Hippocampal formation (tissue), 2 donors: Measurements from ENCODE around the gene BCL11B.

Experiments
- DNase-seq, 2 donors: peaks; one replicate each; lab custom pipeline; 2025; lab: John Stamatoyannopoulos, UW

BCL11B gene

DNA sequence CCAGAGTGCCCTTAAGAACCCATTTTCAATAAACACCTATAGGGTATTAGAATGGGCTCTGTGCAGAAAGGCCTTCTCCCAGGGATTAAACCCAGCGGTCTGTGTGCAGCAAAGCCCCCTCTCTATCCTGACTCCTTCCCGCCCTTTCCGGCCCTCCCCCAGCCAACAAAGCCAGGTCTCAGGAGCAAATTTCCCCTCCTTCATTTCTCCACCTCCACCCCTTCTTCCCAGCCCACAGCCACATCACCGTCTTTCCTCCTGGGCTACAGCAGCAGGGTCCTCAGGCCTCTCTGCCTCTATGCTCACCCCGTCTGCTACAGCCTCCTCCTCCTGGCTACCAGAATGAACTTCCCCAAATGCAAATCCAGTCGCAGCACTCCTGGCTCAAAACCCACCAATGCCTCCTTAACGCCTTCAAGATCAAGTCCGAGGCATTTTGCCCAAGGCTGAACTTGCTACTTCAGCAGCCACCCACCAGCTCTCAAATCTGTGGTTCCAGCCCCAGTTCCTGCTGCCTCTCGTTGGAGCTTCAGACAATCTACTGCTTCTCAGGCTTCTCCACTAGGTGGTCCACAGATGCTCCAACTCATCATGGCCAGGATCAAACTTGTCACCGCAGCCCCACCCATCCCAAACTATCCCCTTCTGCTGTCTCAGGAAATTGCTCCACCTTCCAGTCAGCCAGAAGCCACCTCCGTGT, 134.8 kb downstream of the BCL11B start:
- no peak for DNase-seq

DNA sequence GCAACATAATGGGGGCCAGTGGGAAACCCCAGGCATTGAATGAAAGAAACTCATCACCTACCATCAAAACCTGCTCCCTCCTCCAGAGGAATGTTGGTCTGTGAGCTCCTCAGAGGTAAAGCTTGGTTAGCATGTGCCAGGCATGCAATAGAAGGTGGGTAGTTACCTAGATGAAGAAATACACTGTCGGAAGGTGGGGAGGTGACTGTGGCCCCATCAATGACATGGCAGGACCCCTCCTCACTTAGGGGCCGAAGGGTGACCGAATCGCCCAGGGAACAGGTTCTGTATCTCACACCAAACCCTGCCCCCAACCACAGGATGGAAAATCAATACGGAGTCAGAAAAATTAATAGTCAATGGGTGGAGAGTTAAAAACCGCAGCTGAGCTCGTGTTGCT, 135.6 kb downstream of the BCL11B start:
- no peak for DNase-seq

DNA sequence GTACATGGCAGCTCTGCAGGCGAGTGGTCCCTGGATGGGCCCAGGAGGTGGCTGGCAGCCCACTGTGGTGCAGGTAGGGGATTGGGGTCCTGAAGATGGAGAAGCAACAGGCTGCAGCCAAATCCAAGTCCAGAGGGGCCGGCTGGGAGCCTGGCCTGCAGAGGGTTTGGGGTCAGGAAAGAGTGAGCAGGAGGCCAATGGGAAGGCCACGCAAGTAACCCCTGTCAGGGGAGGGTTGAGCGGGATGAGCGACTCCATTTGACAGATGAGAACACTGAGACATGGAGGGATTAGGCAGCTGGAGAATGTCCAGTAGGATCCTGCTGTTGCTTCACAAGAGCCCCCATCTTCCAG, 136.0 kb downstream of the BCL11B start:
- DNase-seq, result no peak

DNA sequence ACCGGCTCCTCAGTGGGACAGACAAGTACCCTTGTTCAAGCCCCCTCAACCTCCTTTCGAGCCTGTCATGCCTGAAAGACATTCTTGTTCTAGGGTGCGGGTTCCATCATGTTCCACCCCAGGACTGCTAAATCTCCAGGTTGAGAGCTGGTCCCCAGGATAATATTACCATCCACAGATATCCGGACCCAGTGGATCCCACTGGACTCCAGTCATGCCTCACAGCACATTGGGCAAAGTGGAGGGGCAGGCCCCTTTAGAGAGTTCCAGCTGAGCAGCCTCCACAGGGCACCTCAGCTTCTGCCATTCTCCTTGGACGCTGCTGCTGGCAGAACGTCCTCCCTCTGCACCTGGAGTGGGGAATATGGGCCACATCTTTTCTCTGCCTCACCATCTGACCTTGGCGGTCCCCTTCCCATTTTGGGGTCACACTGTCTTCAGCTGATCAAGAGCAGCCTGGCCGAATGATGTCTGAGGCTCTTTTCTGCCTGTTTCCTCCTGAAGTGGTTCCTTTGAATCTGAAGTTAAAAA, 137.4 kb downstream of the BCL11B start:
- DNase-seq, result no peak

DNA sequence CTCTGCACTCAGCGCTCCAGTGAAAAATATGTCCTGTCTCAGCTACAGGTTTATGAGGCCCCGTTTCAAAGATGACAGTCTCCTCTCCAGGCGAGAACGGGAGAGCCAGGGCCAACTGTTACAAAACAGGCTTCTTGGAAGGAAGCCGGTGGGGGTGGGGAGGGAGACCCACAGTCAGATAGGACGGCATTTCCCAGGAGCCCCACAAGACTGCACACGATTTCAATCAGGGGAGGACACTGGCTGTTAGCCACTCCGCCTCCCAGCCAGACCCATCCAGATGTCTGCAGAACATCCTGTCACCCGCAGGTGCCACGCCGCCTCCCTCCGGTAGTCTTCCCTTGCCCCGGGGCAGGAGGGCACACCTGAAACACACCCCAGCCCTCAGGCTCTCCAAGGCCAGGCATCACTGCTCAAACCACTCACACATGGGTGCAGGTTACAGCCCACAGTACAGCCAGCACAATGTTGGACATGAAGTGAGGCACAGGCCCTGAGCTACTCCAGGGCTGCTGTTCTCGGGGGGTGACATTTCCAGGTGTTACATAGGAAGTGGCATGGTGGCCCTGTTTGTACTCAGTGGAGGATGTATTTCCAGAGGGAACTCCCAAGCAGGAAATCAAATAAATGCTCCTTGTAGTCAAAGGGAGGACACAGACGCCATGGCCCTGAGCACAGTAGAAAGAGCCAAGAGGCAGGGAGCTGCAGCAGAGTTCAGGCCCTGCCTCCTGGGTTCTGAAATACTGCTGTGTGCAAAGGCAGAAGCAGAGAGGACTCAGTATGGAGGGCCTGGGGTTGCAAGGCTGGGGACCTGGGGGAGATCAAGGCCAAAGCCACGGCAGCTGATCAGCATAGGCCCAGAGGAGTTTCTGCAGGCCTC, 138.1 kb downstream of the BCL11B start:
- no peak for DNase-seq

DNA sequence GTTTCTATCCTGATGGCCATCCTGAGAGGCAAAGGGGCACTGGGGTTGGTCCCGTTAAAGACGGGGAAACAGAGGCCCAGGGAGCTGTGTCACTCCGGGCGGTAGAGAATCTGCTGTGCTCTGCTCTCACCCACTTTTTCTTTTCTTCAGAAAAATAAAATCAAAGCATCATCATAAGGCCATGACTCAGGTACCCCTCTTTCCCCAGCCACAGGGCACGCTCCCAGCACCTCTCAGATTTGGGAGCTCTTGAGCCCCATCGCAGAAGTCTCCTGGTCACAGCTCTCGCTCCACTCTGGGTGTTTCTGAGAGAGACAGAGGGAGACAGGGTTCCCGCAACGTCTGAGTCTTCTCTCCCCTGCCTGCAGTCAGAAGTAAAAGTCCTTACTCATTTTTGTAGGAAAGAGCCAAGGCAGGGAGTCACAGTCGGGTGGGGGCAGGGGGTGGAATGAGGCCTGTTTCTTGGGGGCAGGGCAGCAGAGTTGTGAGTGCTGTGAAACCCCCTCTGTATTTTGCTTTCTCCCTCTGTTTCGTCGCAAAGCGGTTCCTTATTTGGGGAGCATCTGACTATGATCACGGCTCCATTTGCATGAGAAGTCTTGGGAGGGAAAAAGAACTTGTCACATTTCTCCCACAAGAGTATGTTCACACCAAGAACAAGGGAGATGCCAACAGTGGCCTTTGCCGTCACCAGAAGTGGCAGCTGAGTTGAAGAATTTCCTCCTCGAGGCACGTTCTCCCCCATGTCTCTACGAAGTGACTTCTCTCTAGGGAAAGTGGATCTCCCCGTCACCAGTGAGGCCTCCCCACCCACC, 139.0 kb downstream of the BCL11B start:
- no peak for DNase-seq

DNA sequence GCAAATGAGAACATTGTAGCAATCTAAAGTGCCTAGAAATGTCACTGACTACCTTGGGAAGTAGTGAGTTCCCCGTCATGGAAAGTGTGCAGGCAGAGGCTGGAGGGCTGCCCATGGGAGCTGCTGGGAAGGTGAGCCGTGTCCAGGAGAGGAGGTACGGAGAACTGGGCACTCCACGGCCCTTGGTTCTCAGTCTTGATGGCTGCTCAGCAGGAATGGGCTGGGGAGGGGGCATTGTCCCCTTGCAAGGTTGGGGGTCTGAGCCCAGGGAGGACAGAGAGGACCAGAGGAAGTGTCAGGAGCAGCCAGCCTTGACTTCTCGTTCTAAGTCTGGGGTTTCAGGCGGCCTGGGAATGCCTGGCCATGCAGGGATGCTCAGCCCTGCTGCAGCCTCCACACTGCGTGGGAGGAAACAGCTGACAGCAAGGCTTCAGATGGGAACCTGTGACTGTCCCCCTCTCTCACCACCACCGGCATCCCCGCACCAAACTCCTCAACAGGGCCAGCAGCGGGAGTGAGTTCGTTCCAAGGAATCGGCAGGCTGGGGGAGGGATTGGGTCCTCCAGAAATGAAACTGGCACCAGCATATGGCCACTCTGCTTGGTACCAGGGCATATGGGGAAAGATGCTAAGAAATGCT, 140.2 kb downstream of the BCL11B start:
- no peak for DNase-seq

DNA sequence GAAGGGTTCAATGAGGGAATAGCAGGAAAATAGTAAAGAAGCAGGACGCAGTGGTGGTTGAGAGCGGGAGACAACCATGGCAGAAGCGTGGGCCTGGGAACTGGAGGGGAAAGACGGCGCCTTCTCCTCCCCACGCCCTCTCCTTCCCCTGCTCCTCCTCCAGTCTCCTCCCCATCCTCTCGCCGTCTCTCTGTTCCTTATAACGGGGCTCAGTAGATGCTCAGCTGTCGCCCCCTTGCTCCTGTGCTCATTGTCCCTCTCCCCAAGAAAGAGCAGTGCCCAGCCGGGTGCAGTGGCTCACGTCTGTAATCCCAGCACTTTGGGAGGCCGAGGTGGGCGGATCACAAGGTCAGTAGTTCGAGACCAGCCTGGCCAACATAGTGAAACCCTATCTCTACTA, 142.0 kb downstream of the BCL11B start:
- DNase-seq, result no peak

DNA sequence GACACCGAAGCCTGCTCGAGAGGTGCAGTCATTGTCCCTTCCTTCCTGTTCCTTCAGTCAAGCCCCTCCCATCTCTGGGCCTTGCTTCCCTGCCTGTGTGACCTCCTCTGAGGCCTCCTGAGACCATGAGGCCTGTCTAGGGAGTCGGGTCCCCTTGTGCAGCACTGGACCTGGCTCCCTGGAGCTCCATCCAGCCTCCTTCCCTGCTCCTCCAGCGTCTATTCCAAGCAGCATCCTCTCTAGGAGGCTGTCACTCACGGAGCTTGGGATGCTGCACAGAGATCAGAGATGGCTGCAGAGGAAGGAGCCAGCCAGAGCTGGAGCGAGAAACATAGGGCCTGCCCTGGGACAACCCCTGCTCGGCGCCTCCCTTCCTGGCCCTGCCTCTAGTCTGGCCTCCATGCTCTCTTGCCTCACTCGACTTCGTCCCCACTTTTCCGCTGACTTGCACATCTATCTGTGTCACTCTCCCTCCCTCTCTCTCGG, 142.7 kb downstream of the BCL11B start:
- DNase-seq, result no peak

DNA sequence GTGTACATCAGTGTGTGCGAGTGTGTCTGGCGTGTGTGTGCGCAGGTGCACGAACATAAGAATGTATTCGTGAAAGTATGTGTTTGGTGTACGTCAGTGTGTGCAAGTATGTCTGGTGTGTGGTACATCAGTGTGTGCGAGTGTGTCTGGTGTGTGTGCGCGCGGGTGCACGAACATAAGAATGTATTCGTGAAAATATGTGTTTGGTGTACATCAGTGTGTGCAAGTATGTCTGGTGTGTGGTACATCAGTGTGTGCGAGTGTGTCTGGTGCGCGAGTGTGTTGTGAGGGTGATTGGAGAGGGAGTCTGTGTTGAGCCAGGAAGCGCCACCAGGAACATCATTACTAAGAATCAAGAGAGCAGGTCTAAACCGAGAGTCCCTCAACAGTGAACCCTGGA, 143.8 kb downstream of the BCL11B start:
- no peak for DNase-seq

DNA sequence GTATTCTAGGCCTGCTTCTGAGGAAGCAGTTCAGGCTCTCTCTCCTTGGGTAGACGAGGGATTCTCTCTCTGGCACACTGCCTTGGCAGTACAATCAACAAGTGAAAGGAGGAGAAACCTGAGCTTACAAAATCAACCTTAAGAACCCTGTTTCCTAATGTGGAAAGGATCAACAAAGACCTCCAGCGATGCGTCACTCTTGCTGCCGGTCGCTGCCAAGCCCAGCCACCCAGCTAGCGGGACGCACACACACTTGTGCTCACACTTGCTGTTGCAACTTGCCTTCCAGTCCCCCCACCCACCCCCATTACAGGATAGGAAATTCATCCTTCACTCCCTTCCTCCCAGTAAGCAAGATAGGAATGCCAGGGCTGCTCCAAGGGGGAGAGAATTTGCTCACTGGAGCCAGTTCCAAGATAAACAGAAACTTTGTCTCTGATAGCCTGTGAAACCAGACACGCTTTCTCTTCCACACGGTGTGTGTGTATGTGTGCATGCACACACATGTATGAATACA, 144.3 kb downstream of the BCL11B start:
- DNase-seq, result no peak

DNA sequence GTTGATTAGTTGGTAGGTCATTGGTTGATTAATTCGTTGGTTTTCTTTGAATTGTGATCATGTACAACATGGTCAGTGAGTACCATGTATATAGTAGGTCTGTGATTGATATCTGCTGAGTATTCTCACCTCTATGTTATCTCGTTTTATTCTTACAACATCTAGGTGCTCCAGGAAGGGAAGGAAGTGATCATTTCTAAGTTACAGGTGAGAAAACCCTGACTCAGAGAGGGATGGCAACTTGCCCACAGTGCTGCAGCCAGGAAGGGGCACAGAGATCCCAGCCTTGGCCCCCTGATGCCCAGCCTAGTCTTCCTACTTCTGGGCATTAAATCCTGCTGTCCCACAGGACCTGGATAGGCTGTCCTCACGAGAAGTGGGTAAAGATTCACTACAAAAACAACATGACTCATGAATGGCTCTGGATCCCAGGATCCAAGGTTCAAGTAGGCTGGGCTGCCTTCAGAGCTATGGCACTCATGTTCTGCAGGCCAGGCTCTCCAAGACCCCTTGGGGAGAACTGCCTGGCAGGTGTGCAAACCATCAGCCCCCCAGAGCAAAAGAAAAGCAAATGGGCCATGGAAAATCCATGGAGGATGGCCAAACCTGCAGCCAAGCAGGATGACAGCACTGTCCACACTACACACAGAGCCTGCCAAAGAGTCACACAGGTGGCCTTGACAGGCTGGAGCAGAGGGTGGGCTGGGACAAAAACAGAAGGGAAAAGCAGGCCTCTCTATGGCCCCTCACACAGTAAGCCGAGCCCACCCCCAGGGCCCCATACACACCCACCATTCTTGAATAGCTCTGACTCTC, 146.2 kb downstream of the BCL11B start:
- no peak for DNase-seq

DNA sequence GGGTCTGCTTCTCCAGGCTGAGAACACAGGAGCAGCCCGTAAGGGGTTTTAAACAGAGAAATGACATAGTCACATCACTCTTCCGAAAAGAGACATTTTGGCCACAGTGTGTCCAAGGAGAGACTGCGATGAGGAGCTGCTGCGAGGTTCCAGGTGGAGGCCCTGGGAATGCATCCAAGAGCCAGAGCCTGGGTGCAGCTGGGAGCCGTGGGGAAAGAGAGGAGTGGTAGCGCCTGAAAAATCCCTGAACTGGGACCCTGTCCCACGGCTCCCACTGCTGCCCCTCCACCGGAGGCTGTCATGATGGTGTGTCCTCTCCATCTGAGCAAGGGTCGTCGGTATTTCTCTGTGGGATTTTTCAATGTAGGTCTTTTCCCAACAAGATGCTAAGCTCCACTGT, 146.9 kb downstream of the BCL11B start:
- no peak for DNase-seq

DNA sequence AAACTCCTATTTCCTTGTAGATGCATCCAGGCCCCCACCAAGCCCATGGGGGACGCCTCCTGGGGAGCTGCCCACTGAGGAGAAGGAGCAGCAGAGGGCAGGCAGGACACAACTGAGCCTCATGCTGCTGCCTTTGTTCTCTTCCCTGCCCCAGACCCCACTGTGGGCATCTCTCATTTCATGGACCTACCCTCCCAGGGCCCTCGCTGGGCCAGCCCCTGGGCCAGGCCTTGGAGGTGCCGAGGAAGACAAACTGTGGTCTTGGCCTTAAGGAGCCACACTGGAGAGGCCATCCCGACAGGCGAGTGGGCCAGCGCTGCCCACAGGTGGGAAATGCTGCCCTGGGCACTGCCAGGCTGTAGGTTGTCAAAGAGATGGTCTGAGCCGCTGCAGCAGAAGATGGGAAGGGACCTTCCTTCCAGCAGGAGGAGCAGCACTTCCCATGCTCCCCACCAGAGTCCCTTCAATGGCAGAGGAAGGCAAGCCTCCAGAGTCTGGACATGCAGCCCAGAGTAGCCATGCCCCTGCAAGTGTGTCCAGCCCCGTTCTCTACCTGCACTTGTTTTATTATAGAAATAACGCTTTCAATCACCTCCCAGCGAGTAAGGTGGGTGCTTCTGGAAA, 147.4 kb downstream of the BCL11B start:
- no peak for DNase-seq

DNA sequence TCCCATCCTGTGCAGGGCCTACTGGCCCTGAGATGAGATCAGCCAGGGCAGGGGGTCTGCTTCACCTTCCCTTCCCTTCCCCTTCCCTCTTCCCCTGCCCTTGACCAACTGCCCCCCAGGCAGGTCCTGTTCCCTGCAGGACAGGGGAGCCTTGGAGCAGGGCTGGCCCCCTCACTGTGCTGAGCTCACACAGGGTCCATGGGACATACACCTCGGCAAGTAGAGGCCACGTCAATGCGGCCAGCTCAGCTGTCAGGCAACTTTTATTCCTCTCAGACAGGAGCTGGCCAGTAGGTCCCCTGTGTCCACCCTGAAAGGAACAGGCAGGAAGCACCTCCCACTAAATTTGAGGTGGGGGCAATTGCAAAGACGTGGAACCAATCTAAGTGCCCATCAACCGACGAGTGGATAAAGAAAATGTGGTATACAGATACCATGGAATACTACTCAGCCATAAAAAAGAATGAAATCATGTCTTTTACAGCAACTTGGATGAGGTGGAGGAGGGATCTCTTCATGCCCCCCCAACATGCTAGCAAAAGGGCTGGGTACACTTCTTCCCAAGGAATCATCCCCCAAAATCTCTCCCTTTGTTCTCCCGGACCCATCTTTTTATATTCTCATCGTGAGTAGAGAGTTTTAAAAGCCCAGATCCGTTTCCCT, 148.7 kb downstream of the BCL11B start:
- DNase-seq, result no peak

DNA sequence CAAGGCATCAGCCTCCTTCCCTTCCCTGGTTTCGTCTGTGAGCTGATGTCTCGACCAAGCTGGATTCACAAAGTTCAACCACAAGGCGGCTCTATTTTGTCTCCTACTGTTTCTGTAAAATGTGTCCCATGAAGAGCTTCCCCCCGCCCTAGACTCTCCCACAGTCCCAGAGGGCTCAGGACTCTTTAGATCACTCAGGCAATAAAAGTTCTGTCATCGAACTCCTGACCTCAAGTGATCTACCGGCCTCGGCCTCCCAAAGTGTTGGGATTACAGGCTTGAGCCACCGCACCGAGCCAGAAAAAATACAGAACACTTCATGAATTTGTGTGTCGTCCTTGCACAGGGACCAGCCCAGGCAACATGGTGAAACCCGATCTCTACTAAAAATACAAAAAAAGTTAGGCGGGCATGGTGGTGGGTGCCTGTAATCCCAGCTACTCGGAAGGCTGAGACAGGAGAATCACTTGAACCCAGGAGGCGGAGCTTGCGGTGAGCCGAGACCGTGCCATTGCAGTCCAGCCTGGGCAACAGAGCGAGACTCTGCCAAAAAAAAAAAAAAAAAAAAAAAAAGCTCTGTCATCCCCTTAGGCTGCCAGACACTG, 149.4 kb downstream of the BCL11B start:
- DNase-seq, result no peak

DNA sequence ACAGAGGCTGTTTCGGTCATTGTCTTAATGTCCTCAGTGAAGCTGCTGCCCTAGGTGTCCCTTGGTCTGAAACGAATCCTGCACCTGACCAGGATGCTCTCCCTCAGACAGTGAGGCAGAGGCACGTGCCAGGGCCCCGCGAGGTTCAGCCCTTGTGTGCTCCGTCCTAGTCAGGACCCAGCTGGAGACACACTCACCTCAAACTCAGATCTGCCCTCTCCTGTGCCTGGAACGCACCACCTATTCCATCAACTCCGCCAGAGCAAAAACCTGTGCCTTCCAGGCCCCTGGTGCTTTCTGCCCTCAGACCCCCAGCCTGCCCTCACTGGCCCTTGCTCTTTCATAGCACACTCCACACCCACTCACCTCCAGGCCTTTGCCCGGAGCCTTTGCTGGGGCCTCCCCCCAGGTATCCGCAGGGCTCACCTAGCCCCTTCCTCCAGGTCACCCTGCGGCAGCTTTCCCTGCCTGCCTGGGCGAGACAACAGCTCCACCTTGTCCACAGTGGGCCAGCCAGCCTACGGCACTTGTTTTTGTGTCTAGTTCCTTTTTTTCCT, 150.6 kb downstream of the BCL11B start:
- no peak for DNase-seq

DNA sequence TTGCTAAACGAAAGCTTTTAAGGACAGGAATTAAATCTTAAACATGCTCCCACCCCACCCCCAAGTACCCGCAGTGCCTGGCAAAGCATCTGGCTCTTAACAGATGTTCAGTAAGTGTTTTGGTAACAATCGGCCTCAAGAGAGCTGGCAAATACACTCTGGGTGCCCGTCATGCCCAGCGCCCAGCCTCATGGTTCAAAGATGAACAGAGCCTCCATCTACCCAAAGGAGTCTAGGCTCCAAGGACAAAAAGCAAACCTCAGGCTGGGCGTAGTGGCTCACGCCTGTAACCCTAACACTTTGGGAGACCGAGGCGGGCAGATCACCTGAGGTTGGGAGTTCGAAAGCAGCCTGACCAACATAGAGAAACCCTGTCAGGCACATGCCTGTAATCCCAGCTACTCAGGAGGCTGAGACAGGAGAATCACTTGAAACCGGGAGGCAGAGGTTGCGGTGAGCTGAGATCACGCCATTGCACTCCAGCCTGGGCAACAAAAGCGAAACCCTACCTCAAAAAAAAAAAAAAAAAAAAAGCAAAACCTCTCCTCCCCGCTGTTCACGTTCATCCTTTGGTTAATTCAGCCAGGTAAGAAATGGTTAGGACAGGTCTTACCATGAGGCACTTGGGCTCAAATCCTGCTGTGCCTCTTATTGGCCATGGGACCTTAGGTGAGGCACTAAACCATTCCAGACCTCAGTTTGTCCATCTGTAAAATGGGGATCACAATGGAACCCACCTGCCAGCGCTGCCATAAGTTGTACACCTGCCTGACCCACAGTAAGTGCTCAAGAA, 151.3 kb downstream of the BCL11B start:
- no peak for DNase-seq
